ENCODE measurements around the gene PI4KA.
"Not testable (repeated sequence)": the region's sequence is repeated elsewhere in the genome, so short reads cannot be mapped to it uniquely, and the experiment has no call there.

Gene PI4KA

GRCh38 chr22:20687356-20688172 lies 171.0 kb downstream of the PI4KA start:
- not testable (repeated sequence) for DNase-seq

- not testable (repeated sequence) for DNase-seq
These were observed 172.8 kb downstream of the PI4KA start for GRCh38 chr22:20685764-20686163.

GRCh38 chr22:20678792-20679435 lies 179.7 kb downstream of the PI4KA start:
- DNase-seq, result not testable (repeated sequence)

GRCh38 chr22:20677684-20678242 lies 180.8 kb downstream of the PI4KA start:
- no peak for DNase-seq

GRCh38 chr22:20675613-20676012 lies 183.0 kb downstream of the PI4KA start:
- not testable (repeated sequence) for DNase-seq

- DNase-seq, result no peak
These were observed 183.6 kb downstream of the PI4KA start for GRCh38 chr22:20674998-20675397.

- DNase-seq, result no peak
These were observed 185.1 kb downstream of the PI4KA start for GRCh38 chr22:20673295-20674195.

- no peak for DNase-seq
These were observed 185.9 kb downstream of the PI4KA start for GRCh38 chr22:20672732-20673131.

- DNase-seq, result no peak
These were observed 186.6 kb downstream of the PI4KA start for GRCh38 chr22:20672082-20672424.

- DNase-seq, result no peak
These were observed 187.1 kb downstream of the PI4KA start for GRCh38 chr22:20671409-20672081.

- not testable (repeated sequence) for DNase-seq
These were observed 188.0 kb downstream of the PI4KA start for GRCh38 chr22:20670457-20671261.

GRCh38 chr22:20669884-20670283 lies 188.7 kb downstream of the PI4KA start:
- not testable (repeated sequence) for DNase-seq

GRCh38 chr22:20669471-20669870 lies 189.1 kb downstream of the PI4KA start:
- DNase-seq, result not testable (repeated sequence)

- not testable (repeated sequence) for DNase-seq
These were observed 189.8 kb downstream of the PI4KA start for GRCh38 chr22:20668769-20669168.

- not testable (repeated sequence) for DNase-seq
These were observed 190.4 kb downstream of the PI4KA start for GRCh38 chr22:20668226-20668625.

GRCh38 chr22:20667548-20667947 lies 191.1 kb downstream of the PI4KA start:
- DNase-seq, result not testable (repeated sequence)

- DNase-seq, result no peak
These were observed 192.1 kb downstream of the PI4KA start for GRCh38 chr22:20666560-20666959.

GRCh38 chr22:20664594-20664959 lies 194.0 kb downstream of the PI4KA start:
- DNase-seq, result no peak

- DNase-seq, result no peak
These were observed 194.5 kb downstream of the PI4KA start for GRCh38 chr22:20663941-20664593.

- DNase-seq, result no peak
These were observed 195.3 kb downstream of the PI4KA start for GRCh38 chr22:20663137-20663828.
